DOHH2 (cell line): ENCODE data around the gene HIBADH.

Experiments used
- EZH2phosphoT487 ChIP-seq: fragments of 200-600 bp; sonication (generic); IDR thresholded peaks from 2 replicates; pipeline ENCODE4 v1.6.1; 2017; ENCODE audit warnings: borderline replicate concordance, mild to moderate bottlenecking, antibody characterized with exemption, low read length, moderate library complexity, mixed read lengths
- TF ChIP-seq, protein P1 (sequence below): fragments of 200-600 bp; sonication (generic); IDR thresholded peaks from one replicate; pipeline ENCODE4 v1.5.1; 2014; ENCODE audit warnings: antibody characterized with exemption, mild to moderate bottlenecking, low read depth, low read length; ENCODE audit not compliant: poor library complexity, severe bottlenecking

DNA sequence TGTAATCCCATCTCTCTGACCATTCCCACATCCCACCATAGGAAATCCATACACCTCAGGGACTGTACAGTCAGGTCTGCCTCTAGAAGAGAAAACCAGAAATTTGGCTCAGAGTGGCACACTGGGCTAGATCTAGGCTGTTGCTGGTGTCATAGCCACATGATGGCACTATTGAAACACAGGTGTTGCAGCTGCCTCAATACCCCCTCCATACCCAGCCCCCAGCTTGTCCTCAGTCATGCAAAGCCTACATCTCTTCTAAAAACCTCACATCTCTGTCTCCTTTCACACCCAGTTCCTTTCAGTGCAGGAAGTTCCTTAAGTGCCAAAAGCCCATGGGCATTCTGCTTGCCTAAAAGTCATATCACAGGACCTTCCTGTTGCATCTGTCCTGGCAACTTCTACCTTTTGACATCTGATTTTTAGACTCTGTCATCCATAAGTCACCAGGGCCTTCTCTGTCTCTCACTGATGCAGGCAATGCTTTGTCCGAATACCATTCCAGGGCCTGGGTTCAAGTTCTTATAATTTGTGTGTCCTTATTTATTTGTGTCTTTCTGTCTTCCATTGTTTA is 27.0 kb upstream of the HIBADH start:
- TF ChIP-seq, protein P1, sequence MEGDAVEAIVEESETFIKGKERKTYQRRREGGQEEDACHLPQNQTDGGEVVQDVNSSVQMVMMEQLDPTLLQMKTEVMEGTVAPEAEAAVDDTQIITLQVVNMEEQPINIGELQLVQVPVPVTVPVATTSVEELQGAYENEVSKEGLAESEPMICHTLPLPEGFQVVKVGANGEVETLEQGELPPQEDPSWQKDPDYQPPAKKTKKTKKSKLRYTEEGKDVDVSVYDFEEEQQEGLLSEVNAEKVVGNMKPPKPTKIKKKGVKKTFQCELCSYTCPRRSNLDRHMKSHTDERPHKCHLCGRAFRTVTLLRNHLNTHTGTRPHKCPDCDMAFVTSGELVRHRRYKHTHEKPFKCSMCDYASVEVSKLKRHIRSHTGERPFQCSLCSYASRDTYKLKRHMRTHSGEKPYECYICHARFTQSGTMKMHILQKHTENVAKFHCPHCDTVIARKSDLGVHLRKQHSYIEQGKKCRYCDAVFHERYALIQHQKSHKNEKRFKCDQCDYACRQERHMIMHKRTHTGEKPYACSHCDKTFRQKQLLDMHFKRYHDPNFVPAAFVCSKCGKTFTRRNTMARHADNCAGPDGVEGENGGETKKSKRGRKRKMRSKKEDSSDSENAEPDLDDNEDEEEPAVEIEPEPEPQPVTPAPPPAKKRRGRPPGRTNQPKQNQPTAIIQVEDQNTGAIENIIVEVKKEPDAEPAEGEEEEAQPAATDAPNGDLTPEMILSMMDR: peak; percentile 95
- no peak for TF ChIP-seq EZH2phosphoT487
